Osteocyte (in vitro differentiated cells): ENCODE measurements around the gene FRMD8. TPM values are rescaled to one million over a fixed set of nuclear protein-coding genes. Genes with fewer than 3 reads are reported as not detected.

Source experiments
- DNase-seq: peaks from one replicate; pipeline ENCODE4 v3.0.0; 2021; ENCODE audit warnings: mixed read lengths; ENCODE audit not compliant: unreplicated experiment; ENCODE audit errors: extremely low spot score
- H3K27ac Mint-ChIP-seq: one replicate; pipeline ENCODE4 v1.8.0; 2021; ENCODE audit warnings: mild to moderate bottlenecking, mixed read lengths; ENCODE audit not compliant: unreplicated experiment
- H3K27me3 Mint-ChIP-seq: one replicate; pipeline ENCODE4 v1.8.0; 2021; ENCODE audit warnings: mixed read lengths; ENCODE audit not compliant: unreplicated experiment
- H3K36me3 Mint-ChIP-seq: one replicate; pipeline ENCODE4 v1.8.0; 2021; ENCODE audit warnings: mixed read lengths; ENCODE audit not compliant: unreplicated experiment
- H3K4me1 Mint-ChIP-seq: one replicate; pipeline ENCODE4 v1.8.0; 2021; ENCODE audit warnings: mixed read lengths; ENCODE audit not compliant: unreplicated experiment
- H3K4me3 Mint-ChIP-seq: one replicate; pipeline ENCODE4 v1.8.0; 2021; ENCODE audit warnings: mild to moderate bottlenecking, moderate library complexity, mixed read lengths; ENCODE audit not compliant: unreplicated experiment
- H3K9me3 Mint-ChIP-seq: one replicate; pipeline ENCODE4 v1.8.0; 2021; ENCODE audit warnings: mixed read lengths; ENCODE audit not compliant: unreplicated experiment
- total RNA-seq: library from RNA; stranded (reverse); gene quantifications from 2 replicates; pipeline ENCODE4 v1.2.1, GENCODE V29; 2021
- TF ChIP-seq, protein P1 (sequence below): fragments of 200-600 bp; sonication (generic); IDR thresholded peaks from 2 replicates; pipeline ENCODE4 v1.5.0; 2021; ENCODE audit warnings: antibody characterized with exemption, mild to moderate bottlenecking, moderate library complexity

Gene FRMD8
- total RNA-seq, 1 donor from 2014 or later = 62.8 TPM

DNA sequence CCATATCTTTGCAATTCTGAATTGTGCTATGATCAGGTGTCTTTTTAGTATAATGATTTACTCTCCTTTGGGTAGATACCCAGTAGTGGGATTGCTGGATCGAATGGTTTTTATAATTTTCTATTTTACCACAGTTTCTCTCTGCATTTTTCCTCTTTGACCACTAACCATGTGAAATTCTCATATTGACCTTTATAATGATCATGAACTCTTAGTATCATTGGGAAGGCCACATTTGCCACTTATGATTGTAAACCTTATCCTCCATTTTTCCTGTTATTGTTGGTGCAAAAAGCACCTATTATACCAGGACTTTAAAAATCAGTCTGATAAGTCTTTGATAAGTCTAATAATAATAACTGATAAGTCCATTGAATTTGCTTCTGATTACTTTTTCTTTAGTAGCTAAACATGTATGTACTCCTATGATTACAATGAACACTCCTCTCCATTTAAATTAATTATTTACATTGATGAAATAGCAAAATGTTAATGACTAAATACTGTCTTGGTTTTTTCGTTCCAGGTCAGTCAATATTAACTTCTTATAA, 45.7 kb downstream of the FRMD8 start:
- Mint-ChIP-seq H3K9me3 (no peaks in the 10 kb centered on the region), H3K36me3 (peaks cover 63% of the 10 kb centered on the region), H3K27ac (peak overlapping the region; percentile 74), H3K4me3 (peak overlapping the region; percentile 65), H3K27me3 (no peaks in the 10 kb centered on the region), H3K4me1 (peaks cover 89% of the 10 kb centered on the region)
- DNase-seq = no peak
- TF ChIP-seq, protein P1, sequence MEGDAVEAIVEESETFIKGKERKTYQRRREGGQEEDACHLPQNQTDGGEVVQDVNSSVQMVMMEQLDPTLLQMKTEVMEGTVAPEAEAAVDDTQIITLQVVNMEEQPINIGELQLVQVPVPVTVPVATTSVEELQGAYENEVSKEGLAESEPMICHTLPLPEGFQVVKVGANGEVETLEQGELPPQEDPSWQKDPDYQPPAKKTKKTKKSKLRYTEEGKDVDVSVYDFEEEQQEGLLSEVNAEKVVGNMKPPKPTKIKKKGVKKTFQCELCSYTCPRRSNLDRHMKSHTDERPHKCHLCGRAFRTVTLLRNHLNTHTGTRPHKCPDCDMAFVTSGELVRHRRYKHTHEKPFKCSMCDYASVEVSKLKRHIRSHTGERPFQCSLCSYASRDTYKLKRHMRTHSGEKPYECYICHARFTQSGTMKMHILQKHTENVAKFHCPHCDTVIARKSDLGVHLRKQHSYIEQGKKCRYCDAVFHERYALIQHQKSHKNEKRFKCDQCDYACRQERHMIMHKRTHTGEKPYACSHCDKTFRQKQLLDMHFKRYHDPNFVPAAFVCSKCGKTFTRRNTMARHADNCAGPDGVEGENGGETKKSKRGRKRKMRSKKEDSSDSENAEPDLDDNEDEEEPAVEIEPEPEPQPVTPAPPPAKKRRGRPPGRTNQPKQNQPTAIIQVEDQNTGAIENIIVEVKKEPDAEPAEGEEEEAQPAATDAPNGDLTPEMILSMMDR = no peak

DNA sequence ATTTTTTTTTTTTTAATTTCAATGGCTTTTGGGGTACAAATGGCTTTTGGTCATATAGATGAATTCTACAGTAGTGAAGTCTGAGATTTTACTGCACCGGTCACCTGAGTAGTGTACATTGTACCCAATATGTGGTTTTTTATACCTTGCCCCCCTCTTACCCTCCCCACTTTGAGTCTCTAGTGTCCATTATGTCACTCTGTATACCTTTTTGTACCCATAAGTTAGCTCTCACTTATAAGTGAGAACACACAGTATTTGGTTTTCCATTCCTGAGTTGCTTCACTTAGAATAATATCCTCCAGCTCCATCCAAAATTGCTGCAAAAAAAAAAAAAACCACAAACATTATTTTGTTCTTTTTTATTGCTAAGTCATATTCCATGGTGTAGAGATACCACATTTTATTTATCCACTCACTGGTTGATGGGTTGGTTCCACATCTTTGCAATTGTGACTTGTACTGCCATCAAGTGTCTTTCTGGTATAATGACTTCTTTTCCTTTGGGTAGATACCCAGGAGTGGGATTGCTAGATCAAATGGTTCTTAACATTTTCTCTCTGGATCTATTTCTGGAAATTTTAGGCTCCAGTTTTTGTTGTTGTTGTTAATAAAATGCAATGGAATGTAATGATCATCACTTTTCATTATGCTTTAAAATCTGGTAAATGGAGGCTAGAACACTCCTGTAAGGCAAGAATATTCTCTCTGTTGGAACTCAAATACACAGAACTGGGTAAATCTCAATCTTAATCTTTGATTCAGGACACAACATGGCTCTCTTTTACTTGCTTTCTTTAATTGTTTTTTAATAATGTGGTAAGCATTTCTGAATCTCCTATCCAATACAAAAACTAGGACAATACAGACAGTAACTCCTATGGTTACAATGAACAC, 46.5 kb downstream of the FRMD8 start:
- no peak for DNase-seq
- TF ChIP-seq, protein P1 = peak; percentile 50
- Mint-ChIP-seq H3K4me3 (peak overlapping the region; percentile 65), H3K27me3 (no peaks in the 10 kb centered on the region), H3K36me3 (peaks cover 60% of the 10 kb centered on the region), H3K27ac (peak overlapping the region; percentile 74), H3K9me3 (no peaks in the 10 kb centered on the region), H3K4me1 (peaks cover 86% of the 10 kb centered on the region)

DNA sequence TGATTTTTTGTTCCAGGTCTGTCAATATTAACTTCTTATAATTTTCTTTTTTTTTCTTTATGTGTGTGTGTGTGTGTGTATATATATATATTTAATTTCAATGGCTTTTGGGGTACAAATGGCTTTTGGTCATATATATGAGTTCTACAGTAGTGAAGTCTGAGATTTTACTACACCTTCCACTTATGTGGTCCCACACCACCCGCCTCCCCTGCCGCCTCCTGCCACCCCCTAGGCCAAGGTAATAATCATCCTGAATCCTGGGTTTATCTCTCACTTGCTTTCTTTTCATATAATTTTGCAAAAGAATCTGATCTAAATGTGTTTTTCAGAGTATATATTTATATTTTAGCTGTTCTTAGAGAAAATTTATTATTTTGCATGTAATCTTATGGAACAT, 47.2 kb downstream of the FRMD8 start:
- peak overlapping the region; percentile 74 for H3K27ac Mint-ChIP-seq
- peak overlapping the region; percentile 65 for H3K4me3 Mint-ChIP-seq
- peaks cover 60% of the 10 kb centered on the region for H3K36me3 Mint-ChIP-seq
- DNase-seq = no peak
- TF ChIP-seq, protein P1 = no peak
- no peaks in the 10 kb centered on the region for H3K9me3 Mint-ChIP-seq
- no peaks in the 10 kb centered on the region for H3K27me3 Mint-ChIP-seq
- H3K4me1 Mint-ChIP-seq = peaks cover 84% of the 10 kb centered on the region

DNA sequence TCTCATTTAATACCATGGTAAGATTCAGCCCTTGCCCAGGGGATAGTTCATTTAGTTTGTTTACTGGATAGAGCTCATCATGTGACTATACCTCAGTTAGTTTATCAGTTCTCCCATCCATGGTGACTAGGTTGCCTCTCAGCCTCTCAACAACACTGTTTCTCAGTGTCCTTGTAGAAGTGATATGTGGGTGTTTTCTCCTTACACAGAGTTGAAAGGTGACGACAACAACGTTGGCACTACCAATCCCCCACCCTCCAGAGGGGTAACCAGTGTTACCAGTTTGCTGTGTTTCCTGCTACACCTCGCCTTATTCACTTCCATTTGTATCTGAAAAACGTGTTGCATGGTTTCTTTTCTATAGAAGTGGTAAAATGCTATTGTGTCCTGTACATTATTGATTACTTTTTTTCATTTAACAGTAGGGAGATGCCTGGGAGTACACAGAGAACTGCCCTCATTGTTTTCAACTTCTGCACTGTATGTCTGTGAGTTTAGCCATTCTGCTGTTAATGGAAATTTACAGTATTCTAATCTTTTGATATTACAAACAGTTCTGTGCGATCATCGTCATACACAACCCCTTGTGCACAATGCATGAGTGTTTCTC, 47.7 kb downstream of the FRMD8 start:
- no peaks in the 10 kb centered on the region for H3K27me3 Mint-ChIP-seq
- peak overlapping the region; percentile 51 for H3K4me3 Mint-ChIP-seq
- DNase-seq = no peak
- H3K9me3 Mint-ChIP-seq = no peaks in the 10 kb centered on the region
- peaks cover 84% of the 10 kb centered on the region for H3K4me1 Mint-ChIP-seq
- peaks cover 63% of the 10 kb centered on the region for H3K36me3 Mint-ChIP-seq
- TF ChIP-seq, protein P1 = no peak
- peak overlapping the region; percentile 67 for H3K27ac Mint-ChIP-seq
